ENCODE data around the gene OTOGL.

OTOGL gene

DNA sequence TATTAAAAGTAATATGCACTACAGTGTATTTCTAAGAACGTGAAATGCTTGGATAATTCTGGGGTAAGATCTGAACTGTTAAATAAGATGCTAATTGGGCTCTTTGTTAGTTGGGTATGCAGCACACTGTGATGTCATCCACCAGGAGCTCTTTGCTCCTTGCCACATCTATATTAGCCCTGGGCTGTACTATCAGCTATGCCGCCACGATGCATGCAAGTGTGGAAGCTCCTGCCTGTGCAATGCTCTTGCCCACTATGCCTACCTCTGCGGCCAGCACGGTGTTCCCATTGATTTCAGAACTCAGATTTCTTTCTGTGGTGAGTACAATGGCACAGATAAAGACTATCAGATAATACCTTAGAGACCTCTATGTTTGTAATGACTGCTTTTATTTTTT lies 165.6 kb downstream of the OTOGL start:
- H3K4me3 Mint-ChIP-seq = no peak overlapping the region
- peaks cover 3% of the 10 kb centered on the region for H3K27me3 Mint-ChIP-seq (ENCODE audit: low read depth)
- no peaks in the 10 kb centered on the region for H3K36me3 Mint-ChIP-seq (ENCODE audit: low read depth)
- no peak overlapping the region for H3K27ac Mint-ChIP-seq
- TF ChIP-seq, protein P1, sequence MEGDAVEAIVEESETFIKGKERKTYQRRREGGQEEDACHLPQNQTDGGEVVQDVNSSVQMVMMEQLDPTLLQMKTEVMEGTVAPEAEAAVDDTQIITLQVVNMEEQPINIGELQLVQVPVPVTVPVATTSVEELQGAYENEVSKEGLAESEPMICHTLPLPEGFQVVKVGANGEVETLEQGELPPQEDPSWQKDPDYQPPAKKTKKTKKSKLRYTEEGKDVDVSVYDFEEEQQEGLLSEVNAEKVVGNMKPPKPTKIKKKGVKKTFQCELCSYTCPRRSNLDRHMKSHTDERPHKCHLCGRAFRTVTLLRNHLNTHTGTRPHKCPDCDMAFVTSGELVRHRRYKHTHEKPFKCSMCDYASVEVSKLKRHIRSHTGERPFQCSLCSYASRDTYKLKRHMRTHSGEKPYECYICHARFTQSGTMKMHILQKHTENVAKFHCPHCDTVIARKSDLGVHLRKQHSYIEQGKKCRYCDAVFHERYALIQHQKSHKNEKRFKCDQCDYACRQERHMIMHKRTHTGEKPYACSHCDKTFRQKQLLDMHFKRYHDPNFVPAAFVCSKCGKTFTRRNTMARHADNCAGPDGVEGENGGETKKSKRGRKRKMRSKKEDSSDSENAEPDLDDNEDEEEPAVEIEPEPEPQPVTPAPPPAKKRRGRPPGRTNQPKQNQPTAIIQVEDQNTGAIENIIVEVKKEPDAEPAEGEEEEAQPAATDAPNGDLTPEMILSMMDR (IDR thresholded peaks at IDR 0.05; ENCODE audit: unreplicated experiment in 3 of 3) = no peak
- no peaks in the 10 kb centered on the region for H3K9me3 Mint-ChIP-seq
- peaks cover 7% of the 10 kb centered on the region for H3K4me1 Mint-ChIP-seq

DNA sequence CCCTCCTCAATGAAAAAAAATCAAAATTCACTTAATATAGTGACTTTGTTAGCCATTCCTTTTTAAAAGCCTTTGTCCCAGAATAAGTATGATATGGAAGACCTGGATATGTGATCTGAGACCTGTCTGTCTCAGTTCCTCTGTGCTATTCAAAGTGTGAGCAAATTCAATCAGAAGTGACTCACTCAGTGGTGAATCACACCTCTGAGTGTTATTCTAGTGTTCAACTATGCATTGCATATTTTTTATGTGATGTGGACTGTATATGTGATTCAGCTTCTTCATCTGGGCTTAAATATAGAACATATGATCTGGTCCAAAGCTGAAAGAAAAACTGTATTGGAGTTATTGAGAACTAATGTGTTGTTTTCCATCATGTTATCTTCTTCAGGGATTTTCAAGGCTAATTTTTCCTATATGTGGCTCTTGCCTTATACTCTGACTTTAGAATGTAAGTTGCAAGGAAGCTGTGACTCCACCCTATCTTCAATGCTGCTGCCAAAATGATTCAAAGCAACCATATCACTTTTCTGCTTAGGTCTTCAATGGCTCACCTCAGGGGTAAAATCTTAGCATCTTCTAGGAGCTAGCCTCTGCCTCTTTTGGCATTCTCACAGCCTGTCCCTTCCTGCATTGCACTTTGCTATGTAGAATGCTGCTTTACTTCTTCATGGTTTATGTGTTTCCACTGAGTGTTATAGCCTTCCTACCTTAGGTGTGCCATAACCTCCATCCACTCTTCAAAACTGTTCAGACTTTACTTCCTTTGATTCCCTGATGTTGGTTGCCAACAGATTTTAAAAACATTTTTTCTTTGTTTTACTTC lies 169.8 kb downstream of the OTOGL start:
- Mint-ChIP-seq H3K4me3 (no peak overlapping the region), H3K36me3 (ENCODE audit: low read depth) (no peaks in the 10 kb centered on the region), H3K27me3 (ENCODE audit: low read depth) (peaks cover 3% of the 10 kb centered on the region), H3K4me1 (peaks cover 13% of the 10 kb centered on the region), H3K9me3 (no peaks in the 10 kb centered on the region), H3K27ac (no peak overlapping the region)
- TF ChIP-seq, protein P1 (IDR thresholded peaks at IDR 0.05; ENCODE audit: unreplicated experiment in 3 of 3) = no peak

DNA sequence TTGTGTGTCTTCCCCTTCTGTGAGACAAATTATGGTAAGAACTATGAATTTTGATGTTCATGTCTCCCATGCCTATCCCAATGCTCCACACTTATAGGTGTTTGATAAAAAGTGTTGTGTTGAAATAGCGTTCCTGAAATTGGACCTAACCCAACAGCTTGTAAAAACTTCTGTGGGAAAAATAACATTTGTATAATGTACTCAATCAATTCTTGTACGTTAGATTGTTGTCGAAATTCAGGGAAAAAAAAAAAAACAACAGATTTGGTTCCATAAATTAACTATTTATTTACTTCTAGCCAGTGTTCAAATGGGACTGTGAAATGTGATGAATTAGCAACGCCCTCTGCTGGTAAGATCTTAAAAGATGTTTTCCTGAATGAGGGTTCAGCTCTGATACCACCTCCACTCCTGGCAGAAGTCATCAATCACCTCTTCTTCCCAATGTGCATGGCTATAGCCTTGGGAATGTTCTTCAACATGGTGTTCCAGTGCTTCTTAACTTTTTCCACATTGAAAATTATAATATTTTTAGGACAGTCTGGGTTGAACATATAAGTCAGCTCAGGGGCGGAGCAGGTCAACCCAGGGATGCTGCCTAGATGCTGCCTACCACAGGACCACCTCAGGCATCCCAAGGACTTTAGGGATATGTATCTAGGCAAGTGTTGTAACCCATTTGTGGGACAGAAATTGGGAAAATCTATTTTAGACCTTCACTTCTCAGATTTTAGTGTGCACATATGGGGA lies 170.6 kb downstream of the OTOGL start:
- TF ChIP-seq, protein P1 (IDR thresholded peaks at IDR 0.05; ENCODE audit: unreplicated experiment in 3 of 3) = peak; percentile 68 to 75 (median 71)
- peaks cover 13% of the 10 kb centered on the region for H3K4me1 Mint-ChIP-seq
- no peak overlapping the region for H3K4me3 Mint-ChIP-seq
- H3K9me3 Mint-ChIP-seq = no peaks in the 10 kb centered on the region
- H3K36me3 Mint-ChIP-seq (ENCODE audit: low read depth) = no peaks in the 10 kb centered on the region
- H3K27ac Mint-ChIP-seq = no peak overlapping the region
- H3K27me3 Mint-ChIP-seq (ENCODE audit: low read depth) = peaks cover under 1% of the 10 kb centered on the region

DNA sequence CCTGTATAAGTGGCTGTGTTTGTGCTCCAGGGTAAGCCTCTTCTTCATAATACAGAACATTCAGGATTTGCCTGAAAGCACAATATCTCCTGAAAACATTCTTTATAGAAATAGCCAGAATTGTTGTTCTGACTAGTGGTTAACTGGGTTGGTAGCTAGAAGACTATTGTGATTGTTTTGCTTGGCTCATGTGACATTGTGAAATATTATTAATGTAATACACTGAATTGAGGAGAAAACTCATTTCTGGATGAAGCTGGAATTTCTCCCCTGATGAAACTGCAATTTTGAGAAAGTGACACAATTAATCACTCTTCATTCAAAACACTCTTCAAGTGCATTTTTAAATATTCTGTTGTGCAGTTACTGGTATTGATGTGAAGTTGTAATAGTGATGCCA lies 172.4 kb downstream of the OTOGL start:
- Mint-ChIP-seq H3K27ac (no peak overlapping the region), H3K4me3 (no peak overlapping the region), H3K4me1 (peaks cover 13% of the 10 kb centered on the region), H3K9me3 (no peaks in the 10 kb centered on the region), H3K27me3 (ENCODE audit: low read depth) (no peaks in the 10 kb centered on the region), H3K36me3 (ENCODE audit: low read depth) (no peaks in the 10 kb centered on the region)
- TF ChIP-seq, protein P1 (IDR thresholded peaks at IDR 0.05; ENCODE audit: unreplicated experiment in 3 of 3) = no peak

DNA sequence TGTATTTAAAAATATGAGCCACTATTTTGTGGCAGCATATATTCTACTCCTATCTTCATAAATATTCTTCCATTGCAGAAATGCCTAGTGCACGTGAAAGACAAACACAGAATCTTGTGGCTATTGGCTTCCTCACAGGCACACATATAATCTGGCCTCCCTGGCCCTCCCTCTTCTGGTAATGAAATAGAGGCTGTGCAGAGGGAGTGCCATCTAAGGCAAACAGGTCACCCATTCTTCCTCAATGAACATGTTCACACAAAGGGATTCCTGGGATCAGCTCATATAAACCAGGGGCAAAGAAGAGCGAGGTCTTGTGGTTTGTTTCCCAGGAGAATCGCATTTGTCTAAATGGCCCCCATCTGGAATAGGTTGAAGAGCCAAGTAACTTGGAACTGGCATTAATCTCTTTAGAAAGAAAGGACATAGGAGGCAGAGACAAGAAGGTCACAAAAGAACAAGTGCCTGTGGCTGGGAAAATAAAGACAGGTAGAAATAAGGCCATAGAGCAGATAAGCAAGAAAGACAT lies 173.1 kb downstream of the OTOGL start:
- Mint-ChIP-seq H3K4me3 (no peak overlapping the region), H3K9me3 (no peaks in the 10 kb centered on the region), H3K4me1 (peaks cover 13% of the 10 kb centered on the region), H3K36me3 (ENCODE audit: low read depth) (no peaks in the 10 kb centered on the region), H3K27me3 (ENCODE audit: low read depth) (no peaks in the 10 kb centered on the region), H3K27ac (no peak overlapping the region)
- TF ChIP-seq, protein P1 (IDR thresholded peaks at IDR 0.05; ENCODE audit: unreplicated experiment in 3 of 3) = no peak

Measured in nephron (organoid).